GM12878 (cell line): ENCODE data around the gene SMARCA4. TPM values are rescaled to one million over a fixed set of nuclear protein-coding genes. Genes with fewer than 3 reads are reported as not detected.

Source experiments
- ATAC-seq: fragments of 200-7000 bp; cut with Tn5 transposase; 3 replicates; pipeline ENCODE4 v1.9.1; 2020; ENCODE audit warnings: mild to moderate bottlenecking, moderate library complexity
- BruUV-seq: library from RNA; stranded (reverse); fragments of 400-500 nt; replicated peaks from 2 replicates; lab custom pipeline; 2021; lab: Mats Ljungman, UMichigan
- CTCF ChIA-PET: fragments of 300-600 bp; sonication (Branson Sonifier 250); formaldehyde crosslinking; extraction: SDS; loops from one replicate; lab custom pipeline; 2021; ENCODE audit warnings: inconsistent platforms; lab: Yijun Ruan, JAX
- POLR2A ChIA-PET: fragments of 350-600 bp; formaldehyde crosslinking; extraction: SDS; loops from one replicate; lab custom pipeline; 2021; ENCODE audit warnings: inconsistent platforms; lab: Charles Lee
- RAD21 ChIA-PET: fragments of 300-600 bp; sonication (Branson Sonifier 250); formaldehyde crosslinking; loops from one replicate; lab custom pipeline; 2023; ENCODE audit warnings: antibody characterized with exemption; ENCODE audit not compliant: unreplicated experiment; lab: Charles Lee
- SMC1A ChIA-PET: fragments of 300-600 bp; sonication (Branson Sonifier 250); formaldehyde crosslinking; loops from one replicate; lab custom pipeline; 2023; ENCODE audit not compliant: unreplicated experiment, uncharacterized antibody; lab: Charles Lee
- DNase-seq: peaks from one replicate; pipeline ENCODE4 v3.0.0-alpha.2; 2011; ENCODE audit warnings: low read depth, low spot score
- FAIRE-seq: peaks from 3 replicates; lab custom pipeline; 2011; peaks lifted over from hg19 to GRCh38; lab: Jason Lieb, UNC
- H2AFZ ChIP-seq: 2 replicates; pipeline ENCODE4 v1.6.0; 2011; ENCODE audit warnings: low read depth, low read length, control low read depth; ENCODE audit not compliant: control insufficient read depth
- H3K27ac ChIP-seq: 2 replicates; pipeline ENCODE4 v1.5.1; 2011; ENCODE audit warnings: control low read depth; ENCODE audit not compliant: control insufficient read depth, insufficient read depth
- H3K27me3 ChIP-seq, 2 experiments: replicated peaks in 1 of 2; 2 replicates each; pipeline versions ENCODE4 v1.6.0 to v1.6.1; 2011; ENCODE audit warnings: low read length in 1 of 2; ENCODE audit not compliant: control insufficient read depth in 2 of 2, insufficient read depth in 2 of 2
- H3K36me3 ChIP-seq, 2 experiments: 2 replicates each; pipeline ENCODE4 v1.5.1; 2011; ENCODE audit warnings: low read length in 1 of 2; ENCODE audit not compliant: control insufficient read depth in 2 of 2, insufficient read depth in 2 of 2
- H3K4me1 ChIP-seq: 2 replicates; pipeline ENCODE4 v1.6.1; 2011; ENCODE audit warnings: mild to moderate bottlenecking, low read length, moderate library complexity, mixed read lengths; ENCODE audit not compliant: control insufficient read depth, insufficient read depth
- H3K4me2 ChIP-seq: 2 replicates; pipeline ENCODE4 v1.6.0; 2011; ENCODE audit warnings: control low read depth; ENCODE audit not compliant: control insufficient read depth, insufficient read depth
- H3K4me3 ChIP-seq: fragments of 200-600 bp; sonication (generic); 2 replicates; pipeline ENCODE4 v1.5.1; 2016
- H3K79me2 ChIP-seq: 2 replicates; pipeline ENCODE4 v1.6.0; 2011; ENCODE audit warnings: low read length; ENCODE audit not compliant: control insufficient read depth, insufficient read depth
- H3K9ac ChIP-seq: 2 replicates; pipeline ENCODE4 v1.8.0; 2011; ENCODE audit warnings: low read length, control low read depth, mixed read lengths; ENCODE audit not compliant: control insufficient read depth, insufficient read depth
- H3K9me3 ChIP-seq: replicated peaks from 3 replicates; pipeline ENCODE4 v1.5.1; 2011; ENCODE audit warnings: mild to moderate bottlenecking, low read length; ENCODE audit not compliant: control insufficient read depth, insufficient read depth
- H4K20me1 ChIP-seq: 2 replicates; pipeline ENCODE4 v1.6.0; 2011; ENCODE audit not compliant: control insufficient read depth, insufficient read depth
- ETV6 ChIP-seq, 2 experiments: fragments of 450-650 bp in 1 of 2; IDR thresholded peaks in 1 of 2; conservative IDR thresholded peaks in 1 of 2; 2 replicates each; pipeline ENCODE4 v1.6.1; 2014; ENCODE audit warnings: antibody characterized with exemption in 1 of 2, borderline replicate concordance in 1 of 2, low read depth in 1 of 2, mild to moderate bottlenecking in 1 of 2, moderate library complexity in 1 of 2
- GATAD2B ChIP-seq: fragments of 450-650 bp; conservative IDR thresholded peaks from 2 replicates; pipeline ENCODE4 v1.6.1; 2017; ENCODE audit warnings: low read depth, mild to moderate bottlenecking, moderate library complexity
- SIX5 ChIP-seq: IDR thresholded peaks from 2 replicates; pipeline ENCODE4 v1.6.1; 2011; ENCODE audit warnings: mild to moderate bottlenecking, low read depth, low read length, moderate library complexity; ENCODE audit not compliant: severe bottlenecking
- SMARCA5 ChIP-seq: fragments of 450-650 bp; IDR thresholded peaks from 2 replicates; pipeline ENCODE4 v1.6.1; 2017; ENCODE audit warnings: mild to moderate bottlenecking
- ZZZ3 ChIP-seq: IDR thresholded peaks from 2 replicates; pipeline ENCODE4 v1.6.1; 2011; ENCODE audit warnings: low read depth; ENCODE audit not compliant: control insufficient read depth, insufficient read length
- WGBS: methylation state at CpG from one replicate; pipeline ENCODE4 v1.1.6; 2016; ENCODE audit warnings: low lambda C conversion rate; ENCODE audit not compliant: insufficient replicate concordance, insufficient coverage; ENCODE audit errors: missing lambda C conversion rate; 5-methylcytosine and 5-hydroxymethylcytosine counted together
- in situ Hi-C: fragments of 300-500 bp; cut with MboI; formaldehyde crosslinking; loops from 9 replicates; pipeline ENCODE4 v1.14.3; 2018; ENCODE audit warnings: mixed read lengths
- intact Hi-C: fragments of 100-400 bp; cut with micrococcal nuclease; formaldehyde crosslinking; loops from one replicate; pipeline ENCODE4 v1.14.2; 2022; ENCODE audit not compliant: unreplicated experiment
- polyA plus RNA-seq, 11 experiments: library from polyadenylated mRNA; depleted of rRNA in 4 of 11; unstranded in 6 of 11; stranded (reverse) in 5 of 11; fragments of >200 nt; fragmentation: Nextera tagmentation in 4 of 11; fragmentation: Illumina TruSeq in 1 of 11; extraction: Ambion mirVana in 4 of 11; extraction: Trizol in 1 of 11; gene quantifications; 1 replicate in 1 of 11; 2 replicates in 10 of 11; pipeline versions ENCODE4 v1.2.1 to v1.2.3, GENCODE V29; 2011 to 2016; ENCODE audit warnings: inconsistent platforms in 2 of 11, missing spikeins in 2 of 11, low read depth in 1 of 11
- total RNA-seq, 4 experiments: library from RNA; depleted of rRNA in 3 of 4; stranded (reverse); fragments of >200 nt in 3 of 4; fragmentation: Illumina TruSeq in 1 of 4; extraction: Trizol in 1 of 4; gene quantifications; 2 replicates each; pipeline versions ENCODE4 v1.2.1 to v1.2.3, GENCODE V29; 2013 to 2021
- TF ChIP-seq, protein P1 (sequence below): fragments of 450-650 bp; IDR thresholded peaks from 2 replicates; pipeline ENCODE4 v1.6.1; 2017; ENCODE audit warnings: mild to moderate bottlenecking, moderate library complexity
- TF ChIP-seq, protein P2 (sequence below): IDR thresholded peaks from 2 replicates; pipeline ENCODE4 v1.6.1; 2011; ENCODE audit warnings: mild to moderate bottlenecking, low read depth, low read length, moderate library complexity; ENCODE audit not compliant: insufficient replicate concordance
- TF ChIP-seq, protein P3 (sequence below): IDR thresholded peaks from 2 replicates; pipeline ENCODE4 v1.6.1; 2012; ENCODE audit warnings: low read depth, low read length, improper control_type of control experiment

The SMARCA4 gene
- total and polyA plus RNA-seq, 10 of the 15 experiments (the other 5 are each of a cell fraction or from before 2014, with no cell fraction given), result 22.4 to 175 (median 57.4) TPM

DNA sequence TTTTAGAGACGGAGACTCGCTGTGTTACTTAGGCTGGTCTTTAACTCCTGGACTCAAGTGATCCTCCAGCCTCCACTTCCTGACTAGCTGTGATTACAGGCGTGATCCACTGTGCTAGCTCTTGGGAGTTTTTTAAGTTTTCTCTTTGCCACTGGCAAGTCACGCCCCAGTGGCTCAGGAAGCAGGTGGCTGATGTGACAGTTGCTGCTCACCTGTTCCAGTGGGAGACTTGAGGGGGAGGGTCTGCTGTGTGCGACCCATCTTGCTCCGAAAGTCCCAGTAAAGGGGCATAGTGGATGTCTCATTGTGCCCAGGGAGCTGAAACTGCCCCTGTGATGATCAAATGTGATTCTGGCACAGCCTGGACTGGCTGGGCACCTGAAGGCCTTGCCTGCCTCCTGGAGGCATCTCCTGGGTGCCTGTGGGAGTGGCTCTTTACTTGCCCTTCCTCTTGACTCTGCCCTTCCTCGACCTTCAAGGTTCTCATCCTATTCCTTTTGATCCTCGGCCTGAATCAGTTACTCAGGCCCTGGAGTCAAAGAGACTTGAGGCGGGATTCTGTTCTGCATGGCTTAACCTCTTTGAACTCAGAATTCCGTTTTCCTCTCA lies 7.8 kb downstream of the SMARCA4 start (continued):
- TF ChIP-seq, protein P1, sequence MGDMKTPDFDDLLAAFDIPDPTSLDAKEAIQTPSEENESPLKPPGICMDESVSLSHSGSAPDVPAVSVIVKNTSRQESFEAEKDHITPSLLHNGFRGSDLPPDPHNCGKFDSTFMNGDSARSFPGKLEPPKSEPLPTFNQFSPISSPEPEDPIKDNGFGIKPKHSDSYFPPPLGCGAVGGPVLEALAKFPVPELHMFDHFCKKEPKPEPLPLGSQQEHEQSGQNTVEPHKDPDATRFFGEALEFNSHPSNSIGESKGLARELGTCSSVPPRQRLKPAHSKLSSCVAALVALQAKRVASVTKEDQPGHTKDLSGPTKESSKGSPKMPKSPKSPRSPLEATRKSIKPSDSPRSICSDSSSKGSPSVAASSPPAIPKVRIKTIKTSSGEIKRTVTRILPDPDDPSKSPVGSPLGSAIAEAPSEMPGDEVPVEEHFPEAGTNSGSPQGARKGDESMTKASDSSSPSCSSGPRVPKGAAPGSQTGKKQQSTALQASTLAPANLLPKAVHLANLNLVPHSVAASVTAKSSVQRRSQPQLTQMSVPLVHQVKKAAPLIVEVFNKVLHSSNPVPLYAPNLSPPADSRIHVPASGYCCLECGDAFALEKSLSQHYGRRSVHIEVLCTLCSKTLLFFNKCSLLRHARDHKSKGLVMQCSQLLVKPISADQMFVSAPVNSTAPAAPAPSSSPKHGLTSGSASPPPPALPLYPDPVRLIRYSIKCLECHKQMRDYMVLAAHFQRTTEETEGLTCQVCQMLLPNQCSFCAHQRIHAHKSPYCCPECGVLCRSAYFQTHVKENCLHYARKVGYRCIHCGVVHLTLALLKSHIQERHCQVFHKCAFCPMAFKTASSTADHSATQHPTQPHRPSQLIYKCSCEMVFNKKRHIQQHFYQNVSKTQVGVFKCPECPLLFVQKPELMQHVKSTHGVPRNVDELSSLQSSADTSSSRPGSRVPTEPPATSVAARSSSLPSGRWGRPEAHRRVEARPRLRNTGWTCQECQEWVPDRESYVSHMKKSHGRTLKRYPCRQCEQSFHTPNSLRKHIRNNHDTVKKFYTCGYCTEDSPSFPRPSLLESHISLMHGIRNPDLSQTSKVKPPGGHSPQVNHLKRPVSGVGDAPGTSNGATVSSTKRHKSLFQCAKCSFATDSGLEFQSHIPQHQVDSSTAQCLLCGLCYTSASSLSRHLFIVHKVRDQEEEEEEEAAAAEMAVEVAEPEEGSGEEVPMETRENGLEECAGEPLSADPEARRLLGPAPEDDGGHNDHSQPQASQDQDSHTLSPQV, result no peak

DNA sequence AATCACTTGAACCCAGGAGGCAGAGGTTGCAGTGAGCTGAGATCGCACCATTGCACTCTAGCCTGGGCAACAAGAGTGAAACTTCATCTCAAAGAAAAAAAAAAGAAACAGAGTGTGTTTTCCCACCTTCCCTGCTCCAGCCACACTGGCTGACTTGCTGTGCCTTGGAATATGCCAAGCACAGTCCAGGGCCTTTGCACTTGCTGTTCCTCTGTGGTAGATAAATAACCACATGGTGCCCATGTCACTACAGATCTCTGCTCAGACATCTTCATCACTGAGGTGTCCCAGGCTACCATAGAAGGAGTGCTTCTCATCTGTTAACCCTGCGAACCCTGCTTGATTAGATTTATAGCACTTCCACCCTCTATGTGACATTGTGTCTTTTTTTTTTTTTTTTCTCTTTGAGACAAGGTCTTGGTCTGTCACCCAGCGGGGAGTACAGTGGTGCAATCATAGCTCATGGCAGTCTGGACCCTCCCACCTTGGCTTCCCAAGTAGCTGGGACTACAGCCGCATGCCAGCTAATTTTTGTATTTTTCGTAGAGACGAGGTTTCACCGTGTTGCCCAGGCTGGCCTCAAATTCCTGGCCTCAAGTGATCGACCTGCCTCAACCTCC lies 10.4 kb downstream of the SMARCA4 start:
- Histone ChIP-seq H3K4me1 (peaks cover 28% of the 10 kb centered on the region), H3K4me2 (no peak overlapping the region), H2AFZ (no peak overlapping the region), H3K36me3 (peaks cover 0 to 4% of the 10 kb centered on the region in 2 experiments; a peak in 2 of 4 replicates), H3K79me2 (peaks cover 86% of the 10 kb centered on the region), H3K27ac (no peak overlapping the region), H3K9me3 (peaks cover 1% of the 10 kb centered on the region; the same call in 1 of the 3 replicates), H3K4me3 (no peak overlapping the region), H4K20me1 (peaks cover 4% of the 10 kb centered on the region), H3K9ac (no peak overlapping the region), H3K27me3 (no peaks in the 10 kb centered on the region)
- intact Hi-C loops (no loop called here), in situ Hi-C loops (no loop called here)
- no peak for DNase-seq
- SMC1A ChIA-PET, result interaction anchor here (1.7 kb wide), 1 partner anchor 29 kb away, joined by 7 read pairs; no protein-coding TSS in a partner anchor
- no TSS peak for BruUV-seq
- RAD21 ChIA-PET, result interaction anchor here (0.6 to 2.2 kb wide), 2 partner anchors 24 to 29 kb away, joined by 4 to 11 read pairs; no protein-coding TSS in a partner anchor
- FAIRE-seq, result no peak
- POLR2A ChIA-PET, result interaction anchor here (0.6 kb wide), 1 partner anchor 10 kb away, joined by 3 read pairs; no protein-coding TSS in a partner anchor
- CTCF ChIA-PET, result interaction anchor here (1.1 to 2.0 kb wide), 4 partner anchors 12 to 64 kb away, joined by 3 to 12 read pairs (median 4); no protein-coding TSS in a partner anchor
- 84% methylated on average over 6 of the region's 8 CpGs for WGBS
- ATAC-seq, result no peak
- TF ChIP-seq GATAD2B, result no peak
- TF ChIP-seq, protein P2, sequence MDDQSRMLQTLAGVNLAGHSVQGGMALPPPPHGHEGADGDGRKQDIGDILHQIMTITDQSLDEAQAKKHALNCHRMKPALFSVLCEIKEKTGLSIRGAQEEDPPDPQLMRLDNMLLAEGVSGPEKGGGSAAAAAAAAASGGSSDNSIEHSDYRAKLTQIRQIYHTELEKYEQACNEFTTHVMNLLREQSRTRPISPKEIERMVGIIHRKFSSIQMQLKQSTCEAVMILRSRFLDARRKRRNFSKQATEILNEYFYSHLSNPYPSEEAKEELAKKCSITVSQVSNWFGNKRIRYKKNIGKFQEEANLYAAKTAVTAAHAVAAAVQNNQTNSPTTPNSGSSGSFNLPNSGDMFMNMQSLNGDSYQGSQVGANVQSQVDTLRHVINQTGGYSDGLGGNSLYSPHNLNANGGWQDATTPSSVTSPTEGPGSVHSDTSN, result no peak
- TF ChIP-seq SIX5, result no peak
- no peak for TF ChIP-seq ETV6 (conservative IDR thresholded peaks at IDR 0.05 in 1 of 2, IDR thresholded peaks at IDR 0.05 in 1 of 2; ENCODE audit: borderline replicate concordance in 1 of 2, low read depth in 1 of 2)
- no peak for TF ChIP-seq SMARCA5
- TF ChIP-seq, protein P3, sequence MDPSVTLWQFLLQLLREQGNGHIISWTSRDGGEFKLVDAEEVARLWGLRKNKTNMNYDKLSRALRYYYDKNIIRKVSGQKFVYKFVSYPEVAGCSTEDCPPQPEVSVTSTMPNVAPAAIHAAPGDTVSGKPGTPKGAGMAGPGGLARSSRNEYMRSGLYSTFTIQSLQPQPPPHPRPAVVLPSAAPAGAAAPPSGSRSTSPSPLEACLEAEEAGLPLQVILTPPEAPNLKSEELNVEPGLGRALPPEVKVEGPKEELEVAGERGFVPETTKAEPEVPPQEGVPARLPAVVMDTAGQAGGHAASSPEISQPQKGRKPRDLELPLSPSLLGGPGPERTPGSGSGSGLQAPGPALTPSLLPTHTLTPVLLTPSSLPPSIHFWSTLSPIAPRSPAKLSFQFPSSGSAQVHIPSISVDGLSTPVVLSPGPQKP, result no peak
- TF ChIP-seq ZZZ3, result no peak
